ENCODE measurements around the gene SAMM50. TPM values are rescaled to one million over a fixed set of nuclear protein-coding genes. Genes with fewer than 3 reads are reported as not detected.

SAMM50 gene
- total RNA-seq, 1 donor from 2014 or later: 22.3 TPM

- no peak for TF ChIP-seq POLR2A (IDR thresholded peaks at IDR 0.05)
- TF ChIP-seq POLR2AphosphoS5 (IDR thresholded peaks at IDR 0.05; ENCODE audit: insufficient read depth in 1 of 2, low read depth in 1 of 2): no peak
- TF ChIP-seq, protein P1, sequence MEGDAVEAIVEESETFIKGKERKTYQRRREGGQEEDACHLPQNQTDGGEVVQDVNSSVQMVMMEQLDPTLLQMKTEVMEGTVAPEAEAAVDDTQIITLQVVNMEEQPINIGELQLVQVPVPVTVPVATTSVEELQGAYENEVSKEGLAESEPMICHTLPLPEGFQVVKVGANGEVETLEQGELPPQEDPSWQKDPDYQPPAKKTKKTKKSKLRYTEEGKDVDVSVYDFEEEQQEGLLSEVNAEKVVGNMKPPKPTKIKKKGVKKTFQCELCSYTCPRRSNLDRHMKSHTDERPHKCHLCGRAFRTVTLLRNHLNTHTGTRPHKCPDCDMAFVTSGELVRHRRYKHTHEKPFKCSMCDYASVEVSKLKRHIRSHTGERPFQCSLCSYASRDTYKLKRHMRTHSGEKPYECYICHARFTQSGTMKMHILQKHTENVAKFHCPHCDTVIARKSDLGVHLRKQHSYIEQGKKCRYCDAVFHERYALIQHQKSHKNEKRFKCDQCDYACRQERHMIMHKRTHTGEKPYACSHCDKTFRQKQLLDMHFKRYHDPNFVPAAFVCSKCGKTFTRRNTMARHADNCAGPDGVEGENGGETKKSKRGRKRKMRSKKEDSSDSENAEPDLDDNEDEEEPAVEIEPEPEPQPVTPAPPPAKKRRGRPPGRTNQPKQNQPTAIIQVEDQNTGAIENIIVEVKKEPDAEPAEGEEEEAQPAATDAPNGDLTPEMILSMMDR (IDR thresholded peaks at IDR 0.05): no peak
- Histone ChIP-seq H3K27ac (no peak overlapping the region), H3K9me3 (no peaks in the 10 kb centered on the region), H3K4me1 (no peaks in the 10 kb centered on the region), H3K4me3 (no peak overlapping the region), H3K27me3 (no peaks in the 10 kb centered on the region), H3K36me3 (no peaks in the 10 kb centered on the region)
- intact Hi-C loops (cut with DNase I): no loop called here
- DNase-seq (ENCODE audit: extremely low spot score in 2 of 2): no peak
These were observed 10.4 kb upstream of the SAMM50 start for GRCh38 chr22:43944670-43945430.

GRCh38 chr22:43945632-43946383 is 9.4 kb upstream of the SAMM50 start:
- H3K4me3 ChIP-seq: no peak overlapping the region
- intact Hi-C loops (cut with DNase I): no loop called here
- no peak for TF ChIP-seq POLR2AphosphoS5 (IDR thresholded peaks at IDR 0.05; ENCODE audit: insufficient read depth in 1 of 2, low read depth in 1 of 2)
- no peak for TF ChIP-seq POLR2A (IDR thresholded peaks at IDR 0.05)
- TF ChIP-seq, protein P1 (IDR thresholded peaks at IDR 0.05): peak in 1 of 3 experiments; percentile 20
- no peak for DNase-seq (ENCODE audit: extremely low spot score in 2 of 2)
- H3K27me3 ChIP-seq: no peaks in the 10 kb centered on the region
- H3K36me3 ChIP-seq: no peaks in the 10 kb centered on the region
- no peaks in the 10 kb centered on the region for H3K9me3 ChIP-seq
- no peaks in the 10 kb centered on the region for H3K4me1 ChIP-seq
- no peak overlapping the region for H3K27ac ChIP-seq

DNA sequence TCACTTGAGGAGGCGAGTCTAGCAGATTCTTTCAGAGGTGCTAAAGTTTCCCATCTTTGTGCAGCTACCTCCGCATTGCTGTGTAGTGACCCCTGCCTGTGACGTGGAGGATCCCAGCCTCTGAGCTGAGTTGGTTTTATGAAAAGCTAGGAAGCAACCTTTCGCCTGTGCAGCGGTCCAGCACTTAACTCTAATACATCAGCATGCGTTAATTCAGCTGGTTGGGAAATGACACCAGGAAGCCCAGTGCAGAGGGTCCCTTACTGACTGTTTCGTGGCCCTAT is 8.9 kb upstream of the SAMM50 start:
- intact Hi-C loops (cut with DNase I): no loop called here
- no peak for TF ChIP-seq POLR2AphosphoS5 (IDR thresholded peaks at IDR 0.05; ENCODE audit: insufficient read depth in 1 of 2, low read depth in 1 of 2)
- TF ChIP-seq, protein P1 (IDR thresholded peaks at IDR 0.05): no peak
- TF ChIP-seq POLR2A (IDR thresholded peaks at IDR 0.05): no peak
- no peak overlapping the region for H3K27ac ChIP-seq
- no peak overlapping the region for H3K4me3 ChIP-seq
- no peaks in the 10 kb centered on the region for H3K4me1 ChIP-seq
- no peak for DNase-seq (ENCODE audit: extremely low spot score in 2 of 2)
- H3K36me3 ChIP-seq: no peaks in the 10 kb centered on the region
- H3K9me3 ChIP-seq: no peaks in the 10 kb centered on the region
- no peaks in the 10 kb centered on the region for H3K27me3 ChIP-seq

DNA sequence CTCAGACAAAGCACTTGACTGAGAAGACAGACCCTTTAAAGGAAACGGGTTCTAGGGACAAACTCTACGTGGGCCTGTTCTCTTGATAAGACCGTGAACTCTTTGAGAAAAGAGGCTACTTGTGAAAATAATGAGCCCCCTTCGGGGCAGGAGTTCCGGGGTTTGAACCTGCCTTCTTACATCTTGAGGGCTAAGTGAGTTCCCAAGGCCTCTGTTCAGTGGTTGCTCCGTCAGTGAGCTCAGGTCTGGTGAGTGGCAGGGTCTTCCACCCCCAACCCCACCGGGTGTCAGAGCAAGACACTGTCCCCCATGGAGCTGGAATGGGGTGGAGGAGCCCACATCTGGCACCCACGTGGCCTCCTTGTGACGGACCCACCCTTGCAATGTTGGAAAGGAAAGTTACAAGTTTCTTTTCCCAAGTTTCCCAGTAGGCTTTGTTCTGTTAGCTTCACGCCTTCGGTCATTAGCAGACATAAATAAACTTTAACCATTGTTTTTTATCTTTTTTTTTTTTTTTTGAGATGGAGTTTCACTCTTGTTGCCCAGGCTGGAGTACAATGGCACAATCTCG is 6.3 kb upstream of the SAMM50 start:
- no peak for DNase-seq (ENCODE audit: extremely low spot score in 2 of 2)
- no peaks in the 10 kb centered on the region for H3K36me3 ChIP-seq
- no peak overlapping the region for H3K4me3 ChIP-seq
- intact Hi-C loops (cut with DNase I): no loop called here
- H3K27ac ChIP-seq: no peak overlapping the region
- H3K27me3 ChIP-seq: no peaks in the 10 kb centered on the region
- no peaks in the 10 kb centered on the region for H3K4me1 ChIP-seq
- H3K9me3 ChIP-seq: no peaks in the 10 kb centered on the region
- TF ChIP-seq, protein P1 (IDR thresholded peaks at IDR 0.05): no peak
- no peak for TF ChIP-seq POLR2AphosphoS5 (IDR thresholded peaks at IDR 0.05; ENCODE audit: insufficient read depth in 1 of 2, low read depth in 1 of 2)
- no peak for TF ChIP-seq POLR2A (IDR thresholded peaks at IDR 0.05)
